Sciatic nerve (tissue), 2 donors: ENCODE results near the gene PSMC2. TPM values are rescaled to one million over a fixed set of nuclear protein-coding genes. Genes with fewer than 3 reads are reported as not detected.

Experiments used
- ATAC-seq: fragments of 200-7000 bp; cut with Tn5 transposase; one replicate; pipeline ENCODE4 v1.9.1; 2020; ENCODE audit warnings: mild to moderate bottlenecking, moderate library complexity
- DNase-seq: peaks from one replicate; pipeline ENCODE4 v3.0.0-alpha.2; 2020; ENCODE audit warnings: low spot score
- intact Hi-C: fragments of 100-400 bp; cut with DNase I; formaldehyde crosslinking; loops from one replicate; pipeline ENCODE4 v1.14.2; 2022
- total RNA-seq: library from RNA; stranded (reverse); fragmentation: NEBNext Ultra II Directional; extraction: Animal tissue kit (Norgen Biotek cat#: 25700); gene quantifications from one replicate; pipeline ENCODE4 v1.2.1, GENCODE V29; 2021
- donor health status: DM: no; HTN: no; CAD: no.
- donor health status: DM: no; HTN: no; CAD: no.

PSMC2 gene
- total RNA-seq, 1 donor from 2014 or later, result 86.3 TPM

DNA sequence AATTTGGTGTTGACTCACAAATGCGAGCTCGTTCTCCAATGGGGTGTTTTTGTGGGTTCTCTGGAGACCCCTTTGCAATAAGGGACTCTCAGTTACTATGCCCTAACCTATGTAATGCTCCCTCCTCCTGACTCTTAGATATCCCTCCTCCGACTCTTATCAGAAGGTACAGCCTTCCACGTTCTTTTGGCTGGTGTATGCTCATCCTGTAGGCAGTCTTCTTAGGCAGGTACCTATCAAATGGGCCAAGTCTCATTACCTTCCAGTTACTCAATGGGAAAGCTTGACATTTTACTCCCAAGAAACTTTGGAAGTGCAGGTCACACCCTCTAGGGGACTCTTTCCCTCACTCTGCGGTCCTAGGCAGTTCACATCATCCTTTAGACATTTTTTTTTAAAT, 66.0 kb downstream of the PSMC2 start:
- no peak for DNase-seq
- intact Hi-C loops, result no loop called here
- no peak for ATAC-seq

DNA sequence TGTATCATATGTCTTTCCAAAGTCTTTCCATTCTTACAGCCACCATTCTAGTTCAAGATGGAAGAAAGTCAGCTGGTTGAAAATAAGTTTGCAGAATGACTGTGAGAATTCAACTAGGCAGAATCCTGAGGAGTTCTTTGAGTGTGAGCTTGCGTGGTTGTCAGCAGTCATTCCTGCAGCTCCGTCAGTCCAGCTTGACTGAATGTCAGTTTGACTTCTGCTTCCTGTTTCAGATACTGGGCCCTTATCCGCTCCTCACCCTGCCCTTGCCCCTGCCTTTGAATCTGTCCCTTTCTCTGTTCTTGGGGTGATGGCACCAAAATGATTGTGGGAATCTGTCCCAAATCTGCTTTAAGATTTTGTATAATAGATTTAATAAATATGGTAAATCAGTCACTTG, 70.8 kb downstream of the PSMC2 start:
- ATAC-seq (no peak), DNase-seq (no peak)
- intact Hi-C loops, result no loop called here

Other genes starting within 250 kb of the PSMC2 start
- 18.2 TPM for gene NAPEPLD, start 198.5 kb upstream of the PSMC2 start, total RNA-seq
- gene PMPCB, start 50.2 kb upstream of the PSMC2 start, total RNA-seq, result 45.7 TPM
- 19.4 TPM for gene DNAJC2, start 2.9 kb upstream of the PSMC2 start, total RNA-seq
- 0.71 TPM for gene SLC26A5, start 98.6 kb downstream of the PSMC2 start, total RNA-seq